UCSD-AML1 (cell line): ENCODE measurements around the gene KIAA1217.

ENCODE experiments used
- DNase-seq: peaks from one replicate; lab custom pipeline; 2025; ENCODE audit not compliant: unreplicated experiment; lab: John Stamatoyannopoulos, UW

Gene KIAA1217

GRCh38 chr10:24488631-24489030 lies 279.7 kb downstream of the KIAA1217 start:
- DNase-seq, result no peak

GRCh38 chr10:24493165-24493564 lies 284.2 kb downstream of the KIAA1217 start:
- no peak for DNase-seq

GRCh38 chr10:24494236-24494635 lies 285.3 kb downstream of the KIAA1217 start:
- no peak for DNase-seq

GRCh38 chr10:24494777-24495176 lies 285.8 kb downstream of the KIAA1217 start:
- no peak for DNase-seq

GRCh38 chr10:24495666-24496460 lies 286.9 kb downstream of the KIAA1217 start:
- DNase-seq, result no peak

- DNase-seq, result no peak
Observed at GRCh38 chr10:24496906-24497305, 288.0 kb downstream of the KIAA1217 start.

- DNase-seq, result no peak
Observed at GRCh38 chr10:24501056-24501711, 292.2 kb downstream of the KIAA1217 start.

GRCh38 chr10:24502006-24502405 lies 293.1 kb downstream of the KIAA1217 start:
- DNase-seq, result no peak

GRCh38 chr10:24502801-24503460 lies 294.0 kb downstream of the KIAA1217 start:
- no peak for DNase-seq

- peak; percentile 41 for DNase-seq
Observed at GRCh38 chr10:24503461-24504320, 294.8 kb downstream of the KIAA1217 start.

- DNase-seq, result no peak
Observed at GRCh38 chr10:24505759-24506158, 296.8 kb downstream of the KIAA1217 start.

- DNase-seq, result peak; percentile 13
Observed at GRCh38 chr10:24513155-24513554, 304.2 kb downstream of the KIAA1217 start.

GRCh38 chr10:24515481-24515880 lies 306.5 kb downstream of the KIAA1217 start:
- no peak for DNase-seq

GRCh38 chr10:24518411-24518810 lies 309.5 kb downstream of the KIAA1217 start:
- DNase-seq, result no peak

GRCh38 chr10:24518981-24519597 lies 310.2 kb downstream of the KIAA1217 start:
- DNase-seq, result peak; percentile 17

- DNase-seq, result no peak
Observed at GRCh38 chr10:24519950-24520349, 311.0 kb downstream of the KIAA1217 start.

GRCh38 chr10:24524314-24524713 lies 315.4 kb downstream of the KIAA1217 start:
- DNase-seq, result no peak

- no peak for DNase-seq
Observed at GRCh38 chr10:24526085-24526649, 317.2 kb downstream of the KIAA1217 start.

- DNase-seq, result no peak
Observed at GRCh38 chr10:24528946-24529345, 320.0 kb downstream of the KIAA1217 start.

GRCh38 chr10:24531439-24531838 lies 322.5 kb downstream of the KIAA1217 start:
- no peak for DNase-seq
